Ramos (cell line): ENCODE data around the gene CMSS1.

Source experiments
- in situ Hi-C: fragments of 300-500 bp; cut with MboI; formaldehyde crosslinking; loops from one replicate; pipeline ENCODE4 v1.14.3; 2022; ENCODE audit warnings: low sequenced_read_pairs; ENCODE audit not compliant: unreplicated experiment

Gene CMSS1

GRCh38 chr3:100006570-100007271 is 189.1 kb downstream of the CMSS1 start:
- in situ Hi-C loops, result no loop called here

- in situ Hi-C loops, result no loop called here
Measured at GRCh38 chr3:100007313-100007712, 189.7 kb downstream of the CMSS1 start.

DNA sequence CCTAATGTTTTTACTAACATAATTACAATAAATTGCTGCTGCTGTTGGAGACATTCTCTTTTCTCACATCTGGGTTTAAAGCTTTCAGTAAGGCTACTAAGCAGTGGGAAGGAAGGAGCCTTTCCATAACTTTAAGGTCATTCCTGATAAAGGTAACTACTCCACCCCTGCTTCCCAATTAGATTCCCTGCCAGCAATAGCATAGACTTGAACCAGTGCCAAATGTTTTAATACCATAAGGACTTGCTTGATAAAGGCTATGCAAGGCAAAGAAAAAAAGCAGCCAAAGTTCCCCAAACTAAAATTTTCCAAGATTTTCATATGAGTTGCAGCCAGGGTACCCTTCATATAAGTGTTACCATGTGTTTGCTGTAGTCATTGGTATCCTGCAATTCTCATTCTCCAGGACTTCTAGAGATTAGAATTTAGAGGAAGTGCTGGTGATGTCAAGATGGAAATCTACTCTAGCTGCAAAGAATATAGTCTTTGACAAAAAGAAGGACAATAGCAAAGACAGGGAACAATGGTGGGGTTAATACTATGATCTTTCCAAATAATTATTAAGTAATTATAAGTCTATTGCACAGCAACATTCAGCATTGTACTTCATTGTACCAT is 190.5 kb downstream of the CMSS1 start:
- in situ Hi-C loops, result no loop called here

DNA sequence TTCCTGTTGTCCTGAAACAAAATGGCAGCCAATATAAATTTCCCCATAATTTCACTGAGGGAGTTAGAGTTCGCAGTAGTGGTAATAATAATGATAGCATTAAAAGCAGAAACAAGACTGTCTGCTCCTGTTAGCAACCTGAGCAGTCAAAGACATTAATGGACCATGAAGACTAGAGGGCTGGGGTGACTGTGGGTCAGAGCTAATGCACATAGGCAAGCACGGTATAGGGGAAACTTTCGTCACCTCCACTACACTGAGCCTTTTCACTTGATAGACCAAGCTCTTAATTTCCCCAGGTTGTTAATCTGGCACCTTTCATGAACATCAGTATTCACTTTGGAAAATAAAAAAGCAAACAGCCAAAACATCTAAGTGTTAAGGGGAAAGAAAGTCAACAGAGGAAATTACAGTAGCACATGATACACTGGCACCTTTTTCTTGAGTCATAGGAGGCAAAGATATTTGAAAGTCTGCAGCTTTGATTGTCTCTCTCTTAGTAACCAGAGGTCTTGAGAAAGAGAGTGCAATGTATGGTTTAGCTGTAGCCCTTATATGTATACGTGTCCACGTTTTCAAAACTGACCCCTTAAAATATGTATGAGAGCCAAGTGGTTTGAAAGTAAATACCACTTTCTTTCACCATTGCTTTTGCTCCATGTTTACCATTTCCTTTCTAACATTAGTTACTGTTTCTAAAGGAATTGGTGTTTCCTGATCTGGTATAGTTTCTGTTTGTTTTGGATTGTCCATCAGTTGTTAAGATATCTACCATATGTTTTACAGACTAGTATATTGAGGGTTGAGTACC is 191.8 kb downstream of the CMSS1 start:
- in situ Hi-C loops, result no loop called here

- in situ Hi-C loops, result no loop called here
Measured at GRCh38 chr3:100010087-100010417, 192.4 kb downstream of the CMSS1 start.

DNA sequence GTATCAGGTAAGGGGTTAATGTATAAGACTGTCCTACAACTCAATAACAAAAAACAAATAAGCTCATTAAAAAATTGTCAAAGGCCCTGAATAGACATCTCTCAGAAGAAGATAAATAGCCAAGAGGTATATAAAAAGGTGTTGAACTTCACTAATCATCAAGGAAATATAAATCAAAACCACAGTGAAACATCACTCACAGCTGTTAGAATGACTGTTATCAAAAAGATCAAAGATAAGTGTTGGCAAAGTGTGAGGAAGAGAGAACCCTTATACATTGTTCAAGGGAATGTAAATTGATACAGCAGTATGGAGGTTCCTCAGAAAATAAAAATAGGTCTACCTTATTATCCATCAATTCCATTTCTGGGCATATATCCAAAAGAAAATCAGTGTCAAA is 201.1 kb downstream of the CMSS1 start:
- in situ Hi-C loops, result no loop called here

DNA sequence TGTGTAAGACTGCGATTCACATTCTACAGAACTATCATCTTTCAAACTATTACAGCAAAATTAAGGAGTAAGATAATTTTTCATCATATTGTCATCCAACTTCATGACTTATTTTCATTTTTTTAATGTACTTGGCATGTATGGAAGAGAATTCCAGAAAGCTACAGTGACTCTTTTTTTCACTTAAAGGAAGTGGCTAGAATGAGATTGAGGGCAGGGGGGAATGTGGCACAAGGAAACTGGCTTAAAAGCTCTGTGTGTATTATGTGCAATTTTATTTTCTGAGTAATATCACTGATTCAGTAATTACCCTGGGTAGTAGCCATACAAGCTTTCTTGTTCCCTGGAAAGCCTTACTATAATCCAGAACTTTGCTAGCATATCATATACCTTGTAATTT is 202.1 kb downstream of the CMSS1 start:
- in situ Hi-C loops, result no loop called here

- in situ Hi-C loops, result no loop called here
Measured at GRCh38 chr3:100020876-100021644, 203.4 kb downstream of the CMSS1 start.

DNA sequence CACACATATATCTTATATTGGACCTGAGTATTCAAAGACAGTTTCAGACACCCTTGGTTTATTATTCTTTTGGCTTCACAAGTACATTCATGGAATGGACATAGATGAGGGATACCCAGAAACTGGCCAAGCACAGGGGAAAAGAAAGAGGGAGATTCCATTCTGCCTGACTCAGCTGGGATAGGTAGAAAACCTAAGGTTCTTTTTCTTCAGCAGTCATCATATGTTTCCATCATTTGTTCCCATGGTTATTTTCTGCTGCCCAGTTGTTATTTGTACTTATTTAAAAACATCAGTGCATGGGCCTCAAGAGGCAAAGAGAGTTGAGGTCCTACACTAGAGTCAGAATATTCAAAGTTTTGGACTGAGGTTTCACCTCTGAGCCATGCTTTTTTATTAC is 204.8 kb downstream of the CMSS1 start:
- in situ Hi-C loops, result no loop called here

GRCh38 chr3:100023150-100023549 is 205.5 kb downstream of the CMSS1 start:
- in situ Hi-C loops, result no loop called here

- in situ Hi-C loops, result no loop called here
Measured at GRCh38 chr3:100023595-100023994, 205.9 kb downstream of the CMSS1 start.

DNA sequence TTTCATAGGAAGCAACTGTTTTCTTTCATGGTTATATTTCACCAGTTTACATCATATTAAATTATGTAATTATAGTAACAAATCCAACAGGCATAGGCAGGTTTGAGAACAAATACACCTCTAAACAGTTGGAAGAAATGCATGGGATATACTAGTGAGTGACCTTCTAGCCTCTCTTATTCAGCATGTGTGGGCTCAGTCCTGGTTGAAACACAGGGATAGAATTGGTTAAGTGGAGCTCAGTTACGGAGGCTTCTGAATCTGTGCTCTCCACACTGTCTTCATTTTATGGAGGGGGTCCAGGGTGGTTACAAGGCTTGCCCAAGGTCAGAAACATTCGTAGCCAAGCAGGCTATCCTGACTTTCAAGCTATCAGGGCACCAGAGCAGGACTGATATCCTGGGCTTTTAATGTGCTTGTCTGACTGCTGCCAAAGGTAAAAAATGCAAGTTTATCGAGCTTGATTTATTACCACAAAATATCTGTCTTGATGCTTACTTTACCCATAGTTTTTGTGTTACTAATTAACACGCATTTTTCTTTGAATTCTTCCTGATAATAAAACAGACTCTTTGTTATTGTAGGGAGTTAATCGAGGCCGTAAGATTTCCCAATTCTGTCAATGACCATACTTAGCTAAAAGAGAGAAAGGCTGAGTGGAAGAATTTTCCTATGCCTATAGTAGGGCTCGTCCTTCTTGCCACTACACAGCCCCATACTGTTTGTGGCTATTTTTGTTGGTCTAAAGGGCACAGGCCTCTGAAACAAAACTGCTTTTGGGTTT is 207.1 kb downstream of the CMSS1 start:
- in situ Hi-C loops, result no loop called here

- in situ Hi-C loops, result no loop called here
Measured at GRCh38 chr3:100027321-100027720, 209.7 kb downstream of the CMSS1 start.

DNA sequence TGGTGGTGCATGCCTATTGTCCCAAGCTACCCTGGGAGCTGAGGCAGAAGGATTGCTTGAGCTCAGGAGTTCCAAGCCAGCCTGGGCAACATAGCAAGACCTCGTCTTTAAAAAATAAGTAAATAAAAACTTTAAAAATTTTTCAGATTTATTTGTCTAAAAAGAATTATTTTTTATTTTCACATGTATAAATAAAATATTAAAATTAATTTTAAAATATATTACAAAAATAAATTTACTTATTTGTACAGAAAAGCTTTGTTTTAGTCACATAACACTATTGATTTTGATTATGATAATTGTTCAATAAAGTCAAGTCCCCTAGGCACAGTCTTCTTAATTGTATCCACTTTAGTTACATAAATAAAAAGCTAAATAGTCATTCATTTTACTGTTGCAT is 211.4 kb downstream of the CMSS1 start:
- in situ Hi-C loops, result no loop called here

DNA sequence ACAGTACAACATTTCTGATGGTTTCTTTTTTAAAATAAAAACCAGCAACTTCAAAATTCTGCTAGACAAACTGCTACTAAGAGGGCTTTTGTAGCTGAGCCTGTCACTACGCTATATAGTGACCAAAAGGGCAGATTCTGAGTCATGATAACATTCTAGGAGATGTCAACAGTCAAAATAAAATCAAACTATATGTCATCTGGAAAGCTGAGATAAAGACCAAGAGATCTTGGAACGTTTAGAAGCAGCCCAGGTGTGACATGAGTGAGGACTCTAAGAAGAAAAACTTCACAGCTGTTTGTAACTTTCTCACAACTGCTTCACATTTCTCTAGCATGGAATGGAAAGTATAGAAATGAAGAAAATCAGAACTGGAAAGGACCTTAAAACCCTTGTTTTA is 212.0 kb downstream of the CMSS1 start:
- in situ Hi-C loops, result no loop called here

GRCh38 chr3:100030346-100030745 is 212.7 kb downstream of the CMSS1 start:
- in situ Hi-C loops, result no loop called here

GRCh38 chr3:100030914-100031425 is 213.3 kb downstream of the CMSS1 start:
- in situ Hi-C loops, result no loop called here

GRCh38 chr3:100032243-100032642 is 214.6 kb downstream of the CMSS1 start:
- in situ Hi-C loops, result no loop called here

DNA sequence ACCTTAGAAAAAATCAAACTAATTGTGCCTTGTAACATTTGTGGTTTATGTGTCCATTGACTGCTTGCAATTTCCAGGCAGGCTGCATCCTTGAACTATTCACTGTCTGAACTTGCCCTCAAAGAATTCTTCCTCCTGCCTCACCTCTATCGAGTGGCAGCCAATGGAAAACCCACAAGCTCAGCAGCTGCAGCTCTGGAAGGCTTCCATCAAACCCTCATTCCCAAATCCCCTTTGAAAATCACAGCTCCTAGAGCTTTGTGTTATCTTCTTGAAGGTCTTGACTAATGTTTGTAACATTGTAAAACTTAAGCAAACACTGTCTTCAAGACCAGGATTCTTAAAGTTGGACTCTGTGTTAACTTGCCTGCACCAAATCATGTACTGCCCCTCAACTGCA is 215.5 kb downstream of the CMSS1 start:
- in situ Hi-C loops, result no loop called here
